Epithelial cell of proximal tubule (primary cell): ENCODE measurements around the gene SPAG7. TPM values are rescaled to one million over a fixed set of nuclear protein-coding genes. Genes with fewer than 3 reads are reported as not detected.

Experiments used
- DNase-seq: peaks from one replicate; pipeline ENCODE4 v3.0.0-alpha.2; 2011; ENCODE audit warnings: low read depth
- H3K4me3 ChIP-seq: 2 replicates; pipeline ENCODE4 v1.5.1; 2011; ENCODE audit warnings: low read depth, mild to moderate bottlenecking, low read length
- CTCF ChIP-seq: conservative IDR thresholded peaks from 2 replicates; pipeline ENCODE4 v1.5.1; 2012; ENCODE audit warnings: low read depth, mild to moderate bottlenecking, low read length
- total RNA-seq: library from RNA; depleted of rRNA; stranded (reverse); fragments of >200 nt; gene quantifications from 2 replicates; pipeline ENCODE4 v1.2.3, GENCODE V29; 2015

Gene SPAG7
- total RNA-seq, 1 donor from 2014 or later = 80.8 TPM

- no peak for TF ChIP-seq CTCF
- no peak overlapping the region for H3K4me3 ChIP-seq
- no peak for DNase-seq
Measured at GRCh38 chr17:4973256-4974114, 5.9 kb upstream of the SPAG7 start.

- TF ChIP-seq CTCF = no peak
- H3K4me3 ChIP-seq = no peak overlapping the region
- DNase-seq = no peak
Measured at GRCh38 chr17:4972752-4973151, 5.1 kb upstream of the SPAG7 start.

GRCh38 chr17:4972322-4972721, 4.7 kb upstream of the SPAG7 start:
- no peak for TF ChIP-seq CTCF
- H3K4me3 ChIP-seq = no peak overlapping the region
- no peak for DNase-seq

GRCh38 chr17:4971826-4972225, 4.2 kb upstream of the SPAG7 start:
- H3K4me3 ChIP-seq = no peak overlapping the region
- no peak for DNase-seq
- no peak for TF ChIP-seq CTCF

GRCh38 chr17:4970273-4970672, 2.7 kb upstream of the SPAG7 start:
- no peak for DNase-seq
- no peak for TF ChIP-seq CTCF
- no peak overlapping the region for H3K4me3 ChIP-seq

GRCh38 chr17:4969551-4970173, 2.0 kb upstream of the SPAG7 start:
- no peak for DNase-seq
- H3K4me3 ChIP-seq = peak overlapping the region; percentile 82
- no peak for TF ChIP-seq CTCF

GRCh38 chr17:4969047-4969550, 1.5 kb upstream of the SPAG7 start:
- peak; percentile 87 for DNase-seq
- peak overlapping the region; percentile 82 for H3K4me3 ChIP-seq
- TF ChIP-seq CTCF = no peak
